AG20443 (cell line): ENCODE measurements around the gene KIF1B.
"Not testable (repeated sequence)": the region's sequence is repeated elsewhere in the genome, so short reads cannot be mapped to it uniquely, and the experiment has no call there.

ENCODE experiments used
- DNase-seq: peaks from one replicate; pipeline ENCODE4 v3.0.0; 2012; ENCODE audit warnings: low spot score, mixed read lengths

KIF1B gene

GRCh38 chr1:10195570-10195969, 14.8 kb upstream of the KIF1B start:
- no peak for DNase-seq

DNA sequence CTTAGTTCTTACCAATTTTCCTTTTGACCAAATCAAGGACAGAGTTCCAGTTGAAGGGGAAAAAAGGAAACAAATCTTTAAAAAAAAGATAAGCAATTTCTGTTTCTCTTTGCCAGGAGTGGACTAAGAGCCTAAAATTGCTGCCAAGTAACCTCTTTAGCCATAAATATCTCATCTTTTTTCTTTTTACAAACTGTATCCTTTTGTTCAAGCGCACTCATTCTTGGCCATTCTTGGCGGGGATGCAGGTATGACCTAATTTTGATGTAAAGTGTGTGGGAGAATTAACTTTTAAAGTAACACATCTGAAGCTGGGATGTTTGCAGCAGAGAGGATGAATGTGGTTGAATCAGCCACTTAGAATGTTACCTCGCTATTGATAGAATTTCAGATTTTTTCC, 13.4 kb upstream of the KIF1B start:
- DNase-seq, result no peak

GRCh38 chr1:10200620-10201019, 9.8 kb upstream of the KIF1B start:
- no peak for DNase-seq

- no peak for DNase-seq
Measured at GRCh38 chr1:10204003-10204642, 6.2 kb upstream of the KIF1B start.

GRCh38 chr1:10205206-10205605, 5.2 kb upstream of the KIF1B start:
- not testable (repeated sequence) for DNase-seq

GRCh38 chr1:10207810-10208209, 2.6 kb upstream of the KIF1B start:
- no peak for DNase-seq

- DNase-seq, result no peak
Measured at GRCh38 chr1:10208537-10208936, 1.8 kb upstream of the KIF1B start.

GRCh38 chr1:10209590-10209904, 823 bp upstream of the KIF1B start:
- DNase-seq, result no peak

- DNase-seq, result peak; percentile 90
Measured at GRCh38 chr1:10210841-10211804, 753 bp downstream of the KIF1B start.

DNA sequence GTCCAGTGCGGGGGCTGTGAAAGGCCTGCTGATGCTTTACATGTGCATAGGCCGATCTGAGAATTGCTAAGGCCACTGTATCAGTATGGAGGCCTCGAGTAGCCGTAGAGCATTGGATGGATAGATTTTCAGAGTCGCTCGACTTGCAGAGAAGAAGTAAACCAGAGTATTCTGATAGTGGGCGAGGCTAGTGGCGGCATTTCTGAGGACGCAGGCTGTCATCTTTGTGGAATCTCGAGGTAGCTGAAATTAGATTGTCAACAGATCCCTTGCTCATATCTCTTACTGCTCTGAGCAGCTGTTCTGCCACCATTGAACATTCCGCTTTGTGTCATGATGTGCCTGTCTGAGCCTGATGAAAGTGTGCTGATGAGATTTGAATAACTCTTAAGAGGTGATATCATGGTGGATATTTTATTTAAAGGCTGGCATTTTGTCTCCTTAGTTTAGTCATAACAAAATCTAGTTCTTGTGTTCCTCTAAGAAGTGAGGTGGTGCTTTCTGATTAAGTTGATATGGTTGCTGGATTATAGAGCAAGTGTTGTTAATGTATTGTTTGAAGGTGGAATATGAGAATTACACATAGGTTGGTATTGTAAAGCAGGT, 1.5 kb downstream of the KIF1B start:
- DNase-seq, result no peak

GRCh38 chr1:10212476-10212875, 2.1 kb downstream of the KIF1B start:
- DNase-seq, result no peak

- no peak for DNase-seq
Measured at GRCh38 chr1:10213186-10213705, 2.9 kb downstream of the KIF1B start.

- DNase-seq, result no peak
Measured at GRCh38 chr1:10216090-10216749, 5.8 kb downstream of the KIF1B start.

DNA sequence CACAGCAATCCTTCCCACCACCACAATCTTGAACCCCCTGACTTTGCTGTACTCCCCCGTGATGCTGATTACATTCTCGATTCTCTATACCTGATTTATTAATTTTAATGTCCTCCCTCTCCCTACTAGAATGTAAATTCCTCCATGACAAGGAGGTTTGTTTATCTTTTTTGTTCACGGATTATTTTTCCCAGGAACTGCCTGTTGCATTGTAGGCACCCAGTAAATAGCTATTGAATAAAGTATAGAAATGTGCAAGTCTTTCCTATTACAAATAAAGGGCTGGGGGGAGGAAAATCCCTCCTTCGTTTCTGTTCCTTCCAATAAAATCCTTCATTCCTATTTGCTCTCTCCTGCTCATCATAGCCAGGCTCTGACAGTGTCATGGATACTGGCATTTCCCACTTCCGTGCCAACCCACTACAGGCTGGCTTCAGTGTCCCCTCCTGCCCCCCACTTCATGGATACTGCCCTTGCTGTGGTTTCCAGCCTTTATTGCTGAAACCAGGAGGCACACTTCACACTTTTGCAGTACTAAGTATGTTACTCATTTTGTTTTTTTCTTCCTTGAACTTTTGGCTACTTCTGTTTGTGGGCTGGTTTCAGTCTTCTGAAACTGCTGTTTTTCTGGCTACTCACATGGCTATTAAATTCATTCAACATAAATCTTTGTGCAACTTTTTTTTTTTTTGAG, 7.5 kb downstream of the KIF1B start:
- DNase-seq, result peak; percentile 44

- no peak for DNase-seq
Measured at GRCh38 chr1:10220200-10220599, 9.8 kb downstream of the KIF1B start.

- not testable (repeated sequence) for DNase-seq
Measured at GRCh38 chr1:10220657-10221056, 10.3 kb downstream of the KIF1B start.

- no peak for DNase-seq
Measured at GRCh38 chr1:10225573-10225972, 15.2 kb downstream of the KIF1B start.

GRCh38 chr1:10228528-10228927, 18.2 kb downstream of the KIF1B start:
- DNase-seq, result no peak

GRCh38 chr1:10229903-10230302, 19.5 kb downstream of the KIF1B start:
- no peak for DNase-seq

GRCh38 chr1:10232163-10232562, 21.8 kb downstream of the KIF1B start:
- DNase-seq, result no peak

GRCh38 chr1:10236405-10237156, 26.2 kb downstream of the KIF1B start:
- peak; percentile 46 for DNase-seq
